Skeletal muscle tissue (tissue), 4 donors: ENCODE measurements around the gene CDC42BPA. TPM values are rescaled to one million over a fixed set of nuclear protein-coding genes. Genes with fewer than 3 reads are reported as not detected.
"Not testable (repeated sequence)": the region's sequence is repeated elsewhere in the genome, so short reads cannot be mapped to it uniquely, and the experiment has no call there.

Source experiments
- H3K27ac ChIP-seq: one replicate; pipeline ENCODE4 v1.7.0; 2013; ENCODE audit warnings: mild to moderate bottlenecking, low read depth, low read length, inconsistent platforms
- H3K27me3 ChIP-seq, 3 donors: one replicate each; pipeline ENCODE4 v1.7.0; 2013; ENCODE audit warnings: low read length in 3 of 3; ENCODE audit not compliant: control insufficient read depth in 3 of 3, insufficient read depth in 3 of 3
- H3K36me3 ChIP-seq, 3 donors: one replicate each; pipeline ENCODE4 v1.7.0; 2013; ENCODE audit warnings: low read length in 3 of 3; ENCODE audit not compliant: control insufficient read depth in 3 of 3, insufficient read depth in 3 of 3
- H3K4me1 ChIP-seq, 3 donors: one replicate each; pipeline ENCODE4 v1.7.0; 2013; ENCODE audit warnings: low read length in 3 of 3, mild to moderate bottlenecking in 3 of 3; ENCODE audit not compliant: control insufficient read depth in 3 of 3, insufficient read depth in 3 of 3
- H3K4me3 ChIP-seq, 3 donors: one replicate each; pipeline ENCODE4 v1.7.0; 2013; ENCODE audit warnings: low read length in 3 of 3
- H3K9ac ChIP-seq, 3 donors: one replicate each; pipeline ENCODE4 v1.7.0; 2013; ENCODE audit warnings: low read length in 3 of 3, mild to moderate bottlenecking in 3 of 3, moderate library complexity in 2 of 3, low read depth in 1 of 3
- H3K9me3 ChIP-seq, 3 donors: one replicate each; pipeline ENCODE4 v1.7.0; 2013; ENCODE audit warnings: low read length in 3 of 3; ENCODE audit not compliant: control insufficient read depth in 3 of 3
- total RNA-seq: library from RNA; depleted of rRNA; stranded (reverse); fragments of >200 nt; gene quantifications from one replicate; pipeline ENCODE4 v1.2.3, GENCODE V29; 2014
- donor health status: Osteomylitis.

The CDC42BPA gene
- total RNA-seq, 1 donor from 2014 or later: 44.4 TPM

GRCh38 chr1:227032396-227032795 is 285.9 kb downstream of the CDC42BPA start:
- Histone ChIP-seq H3K4me1 (no peaks in the 10 kb centered on the region), H3K27me3 (no peaks in the 10 kb centered on the region), H3K9me3 (no peaks in the 10 kb centered on the region), H3K27ac (no peak overlapping the region), H3K36me3 (peaks cover 5 to 29% (median 10%) of the 10 kb centered on the region in 3 donors), H3K9ac (no peak overlapping the region), H3K4me3 (no peak overlapping the region)

DNA sequence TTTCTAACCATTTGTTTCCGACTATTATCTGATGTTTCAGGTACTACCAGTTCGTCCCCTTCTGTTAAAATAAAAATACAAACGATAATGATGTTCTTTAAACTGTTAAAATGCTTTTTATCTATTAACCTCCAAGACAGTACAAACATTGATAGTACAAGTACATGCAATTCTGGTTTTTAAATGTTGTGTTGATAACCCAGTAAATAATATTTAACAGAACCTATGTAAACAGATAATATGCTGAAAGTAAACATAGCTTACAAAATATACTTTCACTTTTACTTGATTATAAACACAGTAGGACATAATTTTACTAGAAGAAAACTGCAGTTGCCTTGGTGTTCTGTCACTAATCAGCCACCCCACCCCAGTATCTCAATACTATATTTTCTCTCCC is 301.3 kb downstream of the CDC42BPA start:
- Histone ChIP-seq H3K9me3 (no peaks in the 10 kb centered on the region), H3K27me3 (no peaks in the 10 kb centered on the region), H3K9ac (no peak overlapping the region), H3K4me3 (no peak overlapping the region), H3K4me1 (no peaks in the 10 kb centered on the region), H3K27ac (no peak overlapping the region), H3K36me3 (peaks cover 6 to 40% (median 34%) of the 10 kb centered on the region in 3 donors)

- Histone ChIP-seq H3K9me3 (no peaks in the 10 kb centered on the region), H3K27ac (no peak overlapping the region), H3K4me1 (no peaks in the 10 kb centered on the region), H3K27me3 (no peaks in the 10 kb centered on the region), H3K36me3 (peaks cover 2 to 12% (median 3%) of the 10 kb centered on the region in 3 donors), H3K4me3 (no peak overlapping the region), H3K9ac (no peak overlapping the region)
These were observed 307.6 kb downstream of the CDC42BPA start for GRCh38 chr1:227010645-227011044.

GRCh38 chr1:227009937-227010336 is 308.4 kb downstream of the CDC42BPA start:
- no peak overlapping the region for H3K9ac ChIP-seq
- no peaks in the 10 kb centered on the region for H3K4me1 ChIP-seq
- peaks cover 3 to 11% (median 4%) of the 10 kb centered on the region in 3 donors for H3K36me3 ChIP-seq
- no peaks in the 10 kb centered on the region for H3K9me3 ChIP-seq
- H3K27ac ChIP-seq: no peak overlapping the region
- no peaks in the 10 kb centered on the region for H3K27me3 ChIP-seq
- H3K4me3 ChIP-seq: no peak overlapping the region

DNA sequence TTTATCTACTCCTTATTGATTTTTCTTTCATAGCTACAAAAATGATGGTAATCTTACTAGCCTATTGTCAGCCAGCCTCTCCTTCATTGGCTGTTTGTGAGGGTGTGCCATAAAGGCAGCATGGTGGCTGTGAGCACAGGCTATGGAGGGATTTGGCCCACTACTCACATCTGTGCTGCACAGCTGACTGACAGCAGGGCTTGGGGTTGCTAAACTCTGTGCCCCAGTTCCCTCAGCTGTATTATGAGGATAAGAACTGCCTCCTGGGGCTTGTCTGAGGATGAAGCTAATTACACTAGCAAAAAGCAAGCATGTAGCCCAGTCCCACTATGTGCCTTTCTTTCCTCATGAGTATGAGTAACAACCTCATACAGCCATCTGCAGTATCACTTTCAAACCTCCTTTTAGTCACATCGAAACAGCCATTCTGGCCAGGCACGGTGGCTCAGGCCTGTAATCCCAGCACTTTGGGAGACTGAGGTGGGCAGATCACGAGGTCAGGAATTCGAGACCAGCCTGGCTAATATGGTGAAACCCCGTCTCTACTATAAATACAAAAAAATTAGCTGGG is 312.0 kb downstream of the CDC42BPA start:
- no peak overlapping the region for H3K9ac ChIP-seq
- no peak overlapping the region for H3K27ac ChIP-seq
- H3K4me1 ChIP-seq: no peaks in the 10 kb centered on the region
- H3K36me3 ChIP-seq: peaks cover 11 to 35% (median 16%) of the 10 kb centered on the region in 3 donors
- no peaks in the 10 kb centered on the region for H3K9me3 ChIP-seq
- H3K4me3 ChIP-seq: no peak overlapping the region
- no peaks in the 10 kb centered on the region for H3K27me3 ChIP-seq

GRCh38 chr1:227004796-227005195 is 313.5 kb downstream of the CDC42BPA start:
- Histone ChIP-seq H3K27ac (no peak overlapping the region), H3K9ac (no peak overlapping the region), H3K9me3 (no peaks in the 10 kb centered on the region), H3K27me3 (no peaks in the 10 kb centered on the region), H3K36me3 (peaks cover 11 to 37% (median 13%) of the 10 kb centered on the region in 3 donors), H3K4me3 (no peak overlapping the region), H3K4me1 (no peaks in the 10 kb centered on the region)

GRCh38 chr1:227003165-227003564 is 315.1 kb downstream of the CDC42BPA start:
- no peak overlapping the region for H3K9ac ChIP-seq

DNA sequence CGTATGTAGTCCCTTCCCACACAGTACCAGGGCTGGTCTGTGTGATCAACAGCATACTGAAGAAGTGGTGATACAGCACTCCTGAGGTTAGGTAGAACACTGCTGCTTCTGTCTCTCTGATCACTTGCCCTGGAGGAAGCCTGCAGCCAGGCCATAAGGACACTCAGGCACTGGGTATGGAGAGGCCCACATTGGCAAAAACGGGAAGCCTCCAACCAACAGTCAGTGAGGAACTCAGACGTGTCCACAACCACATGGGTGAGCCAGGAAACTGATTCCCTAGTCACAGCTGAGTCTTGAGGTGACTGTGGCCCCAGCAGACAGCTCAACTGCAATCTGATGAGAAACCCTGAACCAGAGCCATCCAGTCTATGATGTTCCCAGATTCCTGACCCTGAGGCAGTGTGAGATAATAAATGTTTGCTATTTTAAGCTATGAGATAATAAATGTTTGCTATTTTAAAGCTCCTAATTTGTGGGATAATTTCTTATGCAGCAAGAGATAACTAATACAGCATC is 315.7 kb downstream of the CDC42BPA start:
- H3K36me3 ChIP-seq: peaks cover 11 to 37% (median 13%) of the 10 kb centered on the region in 3 donors
- no peak overlapping the region for H3K9ac ChIP-seq
- no peaks in the 10 kb centered on the region for H3K4me1 ChIP-seq
- no peak overlapping the region for H3K4me3 ChIP-seq
- H3K9me3 ChIP-seq: no peaks in the 10 kb centered on the region
- H3K27me3 ChIP-seq: no peaks in the 10 kb centered on the region
- H3K27ac ChIP-seq: no peak overlapping the region

More at GRCh38 chr1:227003165-227003564, 315.1 kb downstream of the CDC42BPA start:
- Histone ChIP-seq H3K4me1 (no peaks in the 10 kb centered on the region), H3K9me3 (no peaks in the 10 kb centered on the region), H3K4me3 (no peak overlapping the region), H3K27ac (no peak overlapping the region), H3K27me3 (no peaks in the 10 kb centered on the region), H3K36me3 (peaks cover 11 to 37% (median 13%) of the 10 kb centered on the region in 3 donors)

DNA sequence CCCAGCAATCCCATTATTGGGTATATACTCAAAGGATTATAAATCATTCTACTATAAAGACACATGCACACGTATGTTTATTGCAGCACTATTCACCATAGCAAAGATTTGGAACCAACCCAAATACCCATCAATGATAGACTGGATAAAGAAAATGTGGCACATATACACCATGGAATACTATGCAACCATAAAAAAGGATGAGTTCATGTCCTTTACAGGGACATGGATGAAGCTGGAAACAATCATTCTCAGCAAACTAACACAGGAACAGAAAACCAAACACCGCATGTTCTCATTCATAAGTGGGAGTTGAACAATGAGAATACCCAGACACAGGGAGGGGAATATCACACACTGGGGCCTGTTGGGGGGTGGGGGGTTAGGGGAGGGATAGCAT is 318.7 kb downstream of the CDC42BPA start:
- not testable (repeated sequence) for H3K4me3 ChIP-seq, H3K9ac ChIP-seq, H3K27me3 ChIP-seq, H3K4me1 ChIP-seq, H3K9me3 ChIP-seq, H3K27ac ChIP-seq
- H3K36me3 ChIP-seq: peaks cover 5 to 32% (median 9%) of the 10 kb centered on the region in 3 donors

GRCh38 chr1:226995365-226996332 is 322.6 kb downstream of the CDC42BPA start:
- no peak overlapping the region for H3K9ac ChIP-seq
- H3K27me3 ChIP-seq: no peaks in the 10 kb centered on the region
- no peaks in the 10 kb centered on the region for H3K9me3 ChIP-seq
- H3K4me1 ChIP-seq: peaks cover 4 to 6% (median 5%) of the 10 kb centered on the region in 3 donors
- H3K4me3 ChIP-seq: no peak overlapping the region
- peaks cover 0 to 5% (median 5%) of the 10 kb centered on the region in 3 donors for H3K36me3 ChIP-seq
- no peak overlapping the region for H3K27ac ChIP-seq
